IPS DF 4.7 (cell line): ENCODE data around the gene FBRSL1.

ENCODE experiments used
- DNase-seq: peaks from one replicate; pipeline ENCODE4 v3.0.0-alpha.2; 2013; ENCODE audit warnings: low spot score; ENCODE audit errors: extremely low read depth

The FBRSL1 gene

GRCh38 chr12:132555686-132556085, 65.7 kb downstream of the FBRSL1 start:
- no peak for DNase-seq

- no peak for DNase-seq
Observed at GRCh38 chr12:132556216-132556615, 66.3 kb downstream of the FBRSL1 start.

- no peak for DNase-seq
Observed at GRCh38 chr12:132556801-132557200, 66.8 kb downstream of the FBRSL1 start.

- no peak for DNase-seq
Observed at GRCh38 chr12:132557291-132558015, 67.5 kb downstream of the FBRSL1 start.

GRCh38 chr12:132558042-132558856, 68.3 kb downstream of the FBRSL1 start:
- no peak for DNase-seq

GRCh38 chr12:132558861-132559623, 69.1 kb downstream of the FBRSL1 start:
- no peak for DNase-seq

- no peak for DNase-seq
Observed at GRCh38 chr12:132559652-132560363, 69.9 kb downstream of the FBRSL1 start.

GRCh38 chr12:132560364-132560613, 70.3 kb downstream of the FBRSL1 start:
- no peak for DNase-seq

- DNase-seq = no peak
Observed at GRCh38 chr12:132560614-132561426, 70.9 kb downstream of the FBRSL1 start.
